ENCODE measurements around the gene SGSM1. TPM values are rescaled to one million over a fixed set of nuclear protein-coding genes. Genes with fewer than 3 reads are reported as not detected.

SGSM1 gene
- total and polyA plus RNA-seq, 2 donors from 2014 or later = 3.6 to 4.7 TPM

- no peaks in the 10 kb centered on the region for H3K27me3 ChIP-seq (ENCODE audit: control insufficient read depth, insufficient read depth, low read length)
- H3K9me3 ChIP-seq (ENCODE audit: control insufficient read depth in 2 of 3, insufficient read depth in 1 of 3, low read length in 3 of 3) = no peaks in the 10 kb centered on the region
- intact Hi-C loops (cut with DNase I) = no loop called here
- H3K36me3 ChIP-seq (ENCODE audit: control insufficient read depth in 2 of 3, insufficient read depth in 3 of 3, low read length in 3 of 3) = no peaks in the 10 kb centered on the region
- TF ChIP-seq, protein P1, sequence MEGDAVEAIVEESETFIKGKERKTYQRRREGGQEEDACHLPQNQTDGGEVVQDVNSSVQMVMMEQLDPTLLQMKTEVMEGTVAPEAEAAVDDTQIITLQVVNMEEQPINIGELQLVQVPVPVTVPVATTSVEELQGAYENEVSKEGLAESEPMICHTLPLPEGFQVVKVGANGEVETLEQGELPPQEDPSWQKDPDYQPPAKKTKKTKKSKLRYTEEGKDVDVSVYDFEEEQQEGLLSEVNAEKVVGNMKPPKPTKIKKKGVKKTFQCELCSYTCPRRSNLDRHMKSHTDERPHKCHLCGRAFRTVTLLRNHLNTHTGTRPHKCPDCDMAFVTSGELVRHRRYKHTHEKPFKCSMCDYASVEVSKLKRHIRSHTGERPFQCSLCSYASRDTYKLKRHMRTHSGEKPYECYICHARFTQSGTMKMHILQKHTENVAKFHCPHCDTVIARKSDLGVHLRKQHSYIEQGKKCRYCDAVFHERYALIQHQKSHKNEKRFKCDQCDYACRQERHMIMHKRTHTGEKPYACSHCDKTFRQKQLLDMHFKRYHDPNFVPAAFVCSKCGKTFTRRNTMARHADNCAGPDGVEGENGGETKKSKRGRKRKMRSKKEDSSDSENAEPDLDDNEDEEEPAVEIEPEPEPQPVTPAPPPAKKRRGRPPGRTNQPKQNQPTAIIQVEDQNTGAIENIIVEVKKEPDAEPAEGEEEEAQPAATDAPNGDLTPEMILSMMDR (IDR thresholded peaks at IDR 0.05; ENCODE audit: borderline replicate concordance, extremely low read depth, insufficient read depth) = no peak
- H3K4me3 ChIP-seq (ENCODE audit: low read length in 3 of 3) = peak overlapping the region in 1 of 3 donors; percentile 44
- DNase-seq = peak in 4 of 5 donors; percentile 24 to 59 (median 37)
- FAIRE-seq = no peak
- H3K27ac ChIP-seq (ENCODE audit: low read depth in 2 of 2, low read length in 2 of 2) = peak overlapping the region; percentile 69 to 88
- H3K4me1 ChIP-seq (ENCODE audit: control insufficient read depth in 2 of 3, insufficient read depth in 2 of 3, low read depth in 1 of 3, low read length in 3 of 3) = peaks cover 0 to 25% (median 0%) of the 10 kb centered on the region in 3 donors
- H3K9ac ChIP-seq (ENCODE audit: low read length in 3 of 3) = no peak overlapping the region
Measured at GRCh38 chr22:24807284-24807950, 1.4 kb downstream of the SGSM1 start.

- no peak for FAIRE-seq
- no peaks in the 10 kb centered on the region for H3K27me3 ChIP-seq (ENCODE audit: control insufficient read depth, insufficient read depth, low read length)
- DNase-seq = no peak
- H3K27ac ChIP-seq (ENCODE audit: low read depth in 2 of 2, low read length in 2 of 2) = peak overlapping the region in 1 of 2 donors; percentile 60
- H3K36me3 ChIP-seq (ENCODE audit: control insufficient read depth in 2 of 3, insufficient read depth in 3 of 3, low read length in 3 of 3) = no peaks in the 10 kb centered on the region
- TF ChIP-seq, protein P1 (IDR thresholded peaks at IDR 0.05; ENCODE audit: borderline replicate concordance, extremely low read depth, insufficient read depth) = no peak
- H3K4me3 ChIP-seq (ENCODE audit: low read length in 3 of 3) = no peak overlapping the region
- H3K9ac ChIP-seq (ENCODE audit: low read length in 3 of 3) = peak overlapping the region in 1 of 3 donors; percentile 32
- intact Hi-C loops (cut with DNase I) = no loop called here
- H3K4me1 ChIP-seq (ENCODE audit: control insufficient read depth in 2 of 3, insufficient read depth in 2 of 3, low read depth in 1 of 3, low read length in 3 of 3) = peaks cover 0 to 27% (median 0%) of the 10 kb centered on the region in 3 donors
- no peaks in the 10 kb centered on the region for H3K9me3 ChIP-seq (ENCODE audit: control insufficient read depth in 2 of 3, insufficient read depth in 1 of 3, low read length in 3 of 3)
Measured at GRCh38 chr22:24809331-24809730, 3.3 kb downstream of the SGSM1 start.

- Histone ChIP-seq H3K4me3 (ENCODE audit: low read length in 3 of 3) (no peak overlapping the region), H3K9ac (ENCODE audit: low read length in 3 of 3) (no peak overlapping the region), H3K27ac (ENCODE audit: low read depth in 2 of 2, low read length in 2 of 2) (peak overlapping the region; percentile 77 to 79), H3K9me3 (ENCODE audit: control insufficient read depth in 2 of 3, insufficient read depth in 1 of 3, low read length in 3 of 3) (no peaks in the 10 kb centered on the region), H3K27me3 (ENCODE audit: control insufficient read depth, insufficient read depth, low read length) (no peaks in the 10 kb centered on the region), H3K36me3 (ENCODE audit: control insufficient read depth in 2 of 3, insufficient read depth in 3 of 3, low read length in 3 of 3) (no peaks in the 10 kb centered on the region), H3K4me1 (ENCODE audit: control insufficient read depth in 2 of 3, insufficient read depth in 2 of 3, low read depth in 1 of 3, low read length in 3 of 3) (peaks cover 0 to 27% (median 0%) of the 10 kb centered on the region in 3 donors)
- TF ChIP-seq, protein P1 (IDR thresholded peaks at IDR 0.05; ENCODE audit: borderline replicate concordance, extremely low read depth, insufficient read depth) = no peak
- intact Hi-C loops (cut with DNase I) = no loop called here
- DNase-seq = peak in 4 of 5 donors; percentile 44 to 70 (median 62)
- FAIRE-seq = no peak
Measured at GRCh38 chr22:24810043-24810749, 4.2 kb downstream of the SGSM1 start.
